ENCODE data around the gene HSPBP1.

HSPBP1 gene

DNA sequence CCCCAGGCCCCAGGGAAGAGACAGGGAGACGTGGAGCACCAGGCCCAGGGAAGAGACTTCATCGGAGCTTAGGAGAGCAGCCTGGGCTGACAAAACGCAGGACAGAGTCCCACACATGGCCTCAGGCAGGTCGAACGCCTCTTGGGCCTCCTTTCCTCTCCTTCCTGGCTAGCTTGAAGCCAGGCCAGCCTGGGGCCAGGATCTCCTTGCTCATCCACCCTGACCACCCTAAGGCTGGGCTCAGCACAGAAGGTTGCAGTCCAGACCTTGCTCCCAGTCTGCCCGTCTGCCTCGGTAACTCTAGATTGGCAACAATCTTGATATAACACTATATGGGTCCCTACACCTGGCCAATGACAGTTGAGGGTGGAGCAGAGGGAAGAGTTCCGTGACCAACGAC, 31.2 kb downstream of the HSPBP1 start:
- ChIA-PET CTCF (no interaction called here), POLR2A (no interaction called here)
- no peak for DNase-seq (ENCODE audit: extremely low spot score)
- TF ChIP-seq, protein P1, sequence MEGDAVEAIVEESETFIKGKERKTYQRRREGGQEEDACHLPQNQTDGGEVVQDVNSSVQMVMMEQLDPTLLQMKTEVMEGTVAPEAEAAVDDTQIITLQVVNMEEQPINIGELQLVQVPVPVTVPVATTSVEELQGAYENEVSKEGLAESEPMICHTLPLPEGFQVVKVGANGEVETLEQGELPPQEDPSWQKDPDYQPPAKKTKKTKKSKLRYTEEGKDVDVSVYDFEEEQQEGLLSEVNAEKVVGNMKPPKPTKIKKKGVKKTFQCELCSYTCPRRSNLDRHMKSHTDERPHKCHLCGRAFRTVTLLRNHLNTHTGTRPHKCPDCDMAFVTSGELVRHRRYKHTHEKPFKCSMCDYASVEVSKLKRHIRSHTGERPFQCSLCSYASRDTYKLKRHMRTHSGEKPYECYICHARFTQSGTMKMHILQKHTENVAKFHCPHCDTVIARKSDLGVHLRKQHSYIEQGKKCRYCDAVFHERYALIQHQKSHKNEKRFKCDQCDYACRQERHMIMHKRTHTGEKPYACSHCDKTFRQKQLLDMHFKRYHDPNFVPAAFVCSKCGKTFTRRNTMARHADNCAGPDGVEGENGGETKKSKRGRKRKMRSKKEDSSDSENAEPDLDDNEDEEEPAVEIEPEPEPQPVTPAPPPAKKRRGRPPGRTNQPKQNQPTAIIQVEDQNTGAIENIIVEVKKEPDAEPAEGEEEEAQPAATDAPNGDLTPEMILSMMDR (IDR thresholded peaks at IDR 0.05; ENCODE audit: control extremely low read depth, extremely low read depth, low read depth, missing control alignments) = no peak

DNA sequence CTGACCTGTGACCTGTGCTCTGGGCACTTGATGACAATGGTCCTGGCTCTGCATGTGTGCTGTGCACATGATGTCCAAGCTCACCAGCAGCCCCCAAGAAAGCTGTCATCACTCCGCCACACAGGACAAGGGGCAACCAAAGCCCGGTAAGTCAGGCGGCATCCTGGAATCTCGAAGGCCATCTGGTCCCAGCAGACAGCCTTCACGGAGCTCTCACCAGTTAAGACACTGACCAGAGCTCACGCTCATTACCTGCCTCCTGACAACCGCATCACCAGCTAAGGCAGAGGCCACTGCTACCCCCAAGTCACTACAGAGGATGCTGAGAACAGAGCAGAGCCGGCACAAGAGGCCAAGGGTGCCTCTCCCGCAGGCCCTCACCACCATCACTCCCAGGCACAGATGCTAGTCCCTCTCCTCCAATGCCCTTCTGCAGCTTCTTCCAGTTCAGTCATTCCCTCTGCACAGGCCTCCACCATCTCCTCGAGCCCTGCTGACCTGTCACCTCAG, 31.7 kb downstream of the HSPBP1 start:
- DNase-seq (ENCODE audit: extremely low spot score) = no peak
- ChIA-PET CTCF (no interaction called here), POLR2A (no interaction called here)
- TF ChIP-seq, protein P1 (IDR thresholded peaks at IDR 0.05; ENCODE audit: control extremely low read depth, extremely low read depth, low read depth, missing control alignments) = no peak

DNA sequence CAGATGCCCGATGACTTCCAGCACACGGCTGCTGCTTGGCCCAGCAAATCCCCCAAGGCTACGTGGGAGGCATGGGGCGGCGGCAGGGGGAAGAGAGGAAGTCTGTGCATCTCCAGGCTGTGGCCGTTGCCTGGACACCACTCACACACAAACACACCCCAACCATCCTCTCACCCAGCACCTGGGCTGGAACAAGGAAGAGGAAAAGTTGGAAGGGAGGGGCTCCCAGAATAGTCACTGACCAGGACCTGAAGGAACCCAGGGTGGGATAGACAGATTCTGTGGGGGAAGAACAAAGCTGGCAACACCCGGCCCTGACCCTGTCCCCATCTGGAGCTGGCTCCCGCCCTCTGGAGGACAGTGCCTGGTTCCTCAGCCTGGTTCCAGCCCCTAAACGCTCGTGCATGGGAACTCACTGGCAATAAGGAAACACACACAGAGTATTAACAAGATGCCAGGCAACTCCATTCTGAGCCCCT, 32.2 kb downstream of the HSPBP1 start:
- POLR2A ChIA-PET = no interaction called here
- CTCF ChIA-PET = no interaction called here
- DNase-seq (ENCODE audit: extremely low spot score) = no peak
- TF ChIP-seq, protein P1 (IDR thresholded peaks at IDR 0.05; ENCODE audit: control extremely low read depth, extremely low read depth, low read depth, missing control alignments) = no peak

DNA sequence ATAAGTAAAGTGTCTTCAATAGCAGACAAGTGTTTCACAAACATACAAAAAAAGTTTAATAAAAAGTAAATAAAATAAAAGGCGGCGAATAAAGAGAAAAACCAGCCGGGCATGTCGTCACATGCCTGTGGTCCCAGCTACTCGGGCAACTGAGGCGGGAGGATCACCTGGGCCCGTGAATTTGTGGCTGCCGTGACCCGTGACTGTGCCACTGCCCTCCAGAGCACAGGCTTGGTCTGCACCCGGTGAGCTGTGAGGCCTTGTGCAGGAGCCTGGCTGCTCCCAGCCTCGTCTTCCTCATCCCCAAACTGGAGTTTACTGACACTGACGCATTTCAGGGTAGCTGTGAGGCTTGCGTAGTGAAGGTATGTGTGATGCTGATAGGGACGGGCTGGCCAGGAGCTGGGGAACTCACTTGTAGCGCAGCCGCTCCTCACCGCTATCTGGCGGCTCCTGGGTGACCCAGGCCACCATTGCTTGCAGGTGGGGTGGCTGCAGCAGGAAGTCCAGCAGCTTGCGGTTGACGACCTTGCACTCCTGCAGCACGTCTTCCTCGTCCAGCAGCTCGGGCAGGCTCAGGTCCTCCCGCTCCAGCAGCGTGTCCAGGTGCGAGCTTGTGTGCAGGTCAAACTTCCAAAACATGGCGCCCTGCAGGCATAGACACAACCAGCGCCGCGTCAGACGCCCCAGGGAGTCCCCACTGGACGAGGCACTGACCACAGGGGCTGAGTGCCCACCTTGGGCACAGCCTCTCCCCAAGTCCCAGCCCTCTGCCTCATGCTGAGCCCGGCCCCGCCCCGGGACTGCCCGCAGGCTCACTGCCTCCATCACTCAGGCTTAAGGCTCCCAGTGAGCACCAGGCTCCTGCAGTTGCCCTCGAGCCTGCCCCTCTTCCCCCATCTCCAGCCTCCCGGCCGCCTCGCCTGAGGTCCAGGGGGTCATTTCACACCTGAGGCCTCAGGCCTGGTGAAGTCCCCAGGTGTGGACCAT, 33.2 kb downstream of the HSPBP1 start:
- CTCF ChIA-PET = interaction anchor here (1.2 to 1.6 kb wide), 2 partner anchors 9 kb away, joined by 3 read pairs; no protein-coding TSS in a partner anchor
- no peak for DNase-seq (ENCODE audit: extremely low spot score)
- POLR2A ChIA-PET = interaction anchor here (1.0 kb wide), 1 partner anchor 7 kb away, joined by 3 read pairs; no protein-coding TSS in a partner anchor
- TF ChIP-seq, protein P1 (IDR thresholded peaks at IDR 0.05; ENCODE audit: control extremely low read depth, extremely low read depth, low read depth, missing control alignments) = no peak

DNA sequence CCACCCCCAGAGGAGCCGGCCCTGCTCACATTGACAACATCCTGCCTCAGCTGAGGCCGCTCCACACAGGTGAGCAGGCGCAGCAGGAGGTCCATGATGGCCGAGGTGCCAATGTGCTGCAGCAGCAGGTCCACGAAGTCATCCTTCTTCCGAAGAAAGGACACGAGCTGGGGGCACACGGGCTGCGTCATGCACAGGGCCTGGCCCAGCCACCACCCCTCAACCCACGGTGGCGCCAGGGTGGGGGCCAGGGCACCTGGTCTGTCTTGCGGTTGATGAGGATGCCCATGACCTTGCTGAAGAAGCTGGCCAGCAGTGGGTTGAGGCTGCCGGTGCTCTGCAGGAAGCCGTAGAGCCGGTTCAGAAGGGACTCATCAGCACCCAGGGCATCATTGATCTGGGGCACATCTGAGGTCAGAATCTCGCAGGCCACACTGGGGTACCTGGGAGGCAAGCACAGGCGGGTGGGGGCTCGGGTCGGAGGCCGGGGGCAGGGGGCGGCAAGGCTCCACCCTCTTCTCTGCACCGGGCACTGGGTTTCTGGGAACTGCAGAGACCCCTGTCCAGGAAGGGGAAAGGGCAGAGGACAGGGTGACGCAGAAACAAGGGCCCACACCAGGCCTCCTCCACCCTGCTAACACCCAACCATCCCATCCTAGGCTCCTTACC, 34.5 kb downstream of the HSPBP1 start:
- ChIA-PET POLR2A (interaction anchor here (1.0 kb wide), 2 partner anchors 9 to 157 kb away, joined by 3 read pairs; no protein-coding TSS in a partner anchor), CTCF (interaction anchor here (1.6 to 1.9 kb wide), 3 partner anchors 11 to 22 kb away, joined by 3 to 5 read pairs (median 3); no protein-coding TSS in a partner anchor)
- DNase-seq (ENCODE audit: extremely low spot score) = no peak
- TF ChIP-seq, protein P1 (IDR thresholded peaks at IDR 0.05; ENCODE audit: control extremely low read depth, extremely low read depth, low read depth, missing control alignments) = no peak

Measured in GM10248 (cell line).